ENCODE data around the gene NAA60. TPM values are rescaled to one million over a fixed set of nuclear protein-coding genes. Genes with fewer than 3 reads are reported as not detected.

The NAA60 gene
- total and polyA plus RNA-seq, 2 of the 13 experiments (the other 11 are each of a cell fraction or from before 2014, with no cell fraction given), result 14.7 to 32.0 TPM

- peak; percentile 72; the same call in 1 of the 2 replicates for TF ChIP-seq ZBTB25 (CRISPR knock-in tag; IDR thresholded peaks at IDR 0.05)
- TF ChIP-seq PRDM15 (CRISPR knock-in tag; IDR thresholded peaks at IDR 0.05), result no peak; the same call in 1 of the 2 replicates
- TF ChIP-seq TP53 (CRISPR knock-in tag; conservative IDR thresholded peaks at IDR 0.05), result no peak; the same call in 1 of the 2 replicates
- no peak; the same call in 1 of the 2 replicates for TF ChIP-seq GATAD2A (CRISPR knock-in tag; IDR thresholded peaks at IDR 0.05)
- TF ChIP-seq SALL1 (CRISPR knock-in tag; IDR thresholded peaks at IDR 0.05), result peak; percentile 69; the same call in 1 of the 2 replicates
- TF ChIP-seq TEAD3 (CRISPR knock-in tag; optimal IDR thresholded peaks at IDR 0.05; ENCODE audit: borderline replicate concordance), result no peak
- peak; percentile 83 for TF ChIP-seq YEATS2 (CRISPR knock-in tag; IDR thresholded peaks at IDR 0.05; ENCODE audit: borderline replicate concordance)
- TF ChIP-seq CREB1 (IDR thresholded peaks at IDR 0.05), result no peak
- no peak for TF ChIP-seq CREB1 (CRISPR knock-in tag; IDR thresholded peaks at IDR 0.05)
- no peak for TF ChIP-seq TRAFD1 (CRISPR knock-in tag; IDR thresholded peaks at IDR 0.05; ENCODE audit: borderline replicate concordance)
- no peak for TF ChIP-seq IRF1 (CRISPR knock-in tag; IDR thresholded peaks at IDR 0.05; ENCODE audit: low read depth)
- peak; percentile 50; the same call in 1 of the 2 replicates for TF ChIP-seq ZNF768 (CRISPR knock-in tag; IDR thresholded peaks at IDR 0.05)
- peak; percentile 93; the same call in 1 of the 2 replicates for TF ChIP-seq REPIN1 (CRISPR knock-in tag; IDR thresholded peaks at IDR 0.05; ENCODE audit: borderline replicate concordance, low read depth)
- 0 out of 2 replicates have a peak, but pooled peaks have one; percentile 51 for TF ChIP-seq PPARG (CRISPR knock-in tag; conservative IDR thresholded peaks at IDR 0.05)
- no peak for TF ChIP-seq ZBTB46 (CRISPR knock-in tag; IDR thresholded peaks at IDR 0.05; ENCODE audit: borderline replicate concordance)
- TF ChIP-seq CHCHD3 (CRISPR knock-in tag; IDR thresholded peaks at IDR 0.05), result no peak
- peak; percentile 76; the same call in 1 of the 2 replicates for TF ChIP-seq ZNF616 (CRISPR knock-in tag; IDR thresholded peaks at IDR 0.05; ENCODE audit: low read depth)
- TF ChIP-seq ARID3A (IDR thresholded peaks at IDR 0.05; ENCODE audit: low read depth, low read length), result no peak
Measured at GRCh38 chr16:3457434-3458252, 14.2 kb downstream of the NAA60 start (continued).
